ENCODE measurements around the gene SIPA1.

SIPA1 gene

DNA sequence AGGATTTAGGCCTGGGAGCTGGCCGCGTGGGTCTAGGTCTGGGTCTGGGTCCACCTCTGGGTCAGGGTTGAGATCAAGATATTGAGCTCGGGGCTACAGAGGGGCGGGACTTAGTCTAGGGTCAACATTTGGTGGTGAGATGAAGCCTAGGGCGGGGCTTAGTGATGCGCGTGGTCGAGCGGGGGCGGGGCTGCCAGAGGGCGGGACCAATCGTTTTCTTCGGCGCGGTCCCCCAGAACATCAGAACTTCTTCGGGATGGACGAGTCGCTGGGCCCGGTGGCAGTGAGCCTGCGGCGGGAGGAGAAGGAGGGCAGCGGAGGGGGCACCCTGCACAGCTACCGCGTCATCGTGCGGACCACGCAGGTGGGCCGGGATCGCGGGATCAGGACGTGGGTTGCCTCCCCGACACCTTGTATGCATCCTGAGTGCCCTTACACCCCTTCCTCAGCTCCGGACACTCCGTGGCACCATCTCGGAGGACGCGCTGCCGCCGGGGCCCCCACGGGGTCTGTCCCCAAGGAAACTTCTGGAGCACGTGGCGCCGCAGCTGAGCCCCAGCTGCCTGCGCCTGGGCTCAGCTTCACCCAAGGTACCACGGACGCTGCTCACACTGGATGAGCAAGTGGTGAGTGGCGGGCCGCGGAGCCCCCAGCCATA, 4.2 kb downstream of the SIPA1 start:
- no peak for DNase-seq (ENCODE audit: low read depth in 2 of 3, low spot score in 1 of 3)

DNA sequence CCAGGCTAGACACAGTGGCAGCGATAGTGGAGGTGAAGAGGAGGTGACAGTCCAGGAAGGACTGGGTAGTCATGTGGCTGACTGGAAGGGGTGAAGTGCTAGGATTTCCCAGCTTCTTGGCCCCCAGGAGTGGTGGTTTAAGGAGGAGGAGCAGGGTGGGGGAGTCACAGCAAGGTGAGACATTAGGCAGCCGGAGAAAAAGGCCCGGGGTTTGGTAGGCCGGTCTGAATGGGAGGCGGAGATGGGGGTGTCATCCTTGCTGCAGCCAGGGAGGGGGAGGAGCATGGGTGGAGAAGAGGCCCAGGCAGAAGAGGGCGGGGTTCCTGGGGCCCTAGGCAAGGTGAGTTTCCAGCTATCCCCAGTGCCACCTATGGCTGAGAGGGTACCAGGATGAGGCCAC, 6.1 kb downstream of the SIPA1 start:
- no peak for DNase-seq (ENCODE audit: low read depth in 2 of 3, low spot score in 1 of 3)

DNA sequence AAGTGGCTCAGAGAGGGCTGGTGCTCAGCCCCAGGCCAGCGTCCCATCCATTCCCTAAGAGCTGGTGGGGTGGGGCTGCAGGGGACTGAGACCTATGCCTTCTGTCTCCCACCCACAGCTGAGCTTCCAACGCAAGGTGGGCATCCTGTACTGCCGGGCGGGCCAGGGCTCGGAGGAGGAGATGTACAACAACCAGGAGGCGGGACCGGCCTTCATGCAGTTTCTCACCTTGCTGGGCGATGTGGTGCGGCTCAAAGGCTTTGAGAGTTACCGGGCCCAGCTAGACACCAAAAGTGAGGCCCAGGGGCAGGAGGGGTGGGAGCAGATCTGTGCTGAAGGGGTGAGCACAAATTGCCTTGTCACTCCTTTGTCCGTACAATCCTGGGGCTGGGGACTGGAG, 6.9 kb downstream of the SIPA1 start:
- DNase-seq (ENCODE audit: low read depth in 2 of 3, low spot score in 1 of 3) = no peak

DNA sequence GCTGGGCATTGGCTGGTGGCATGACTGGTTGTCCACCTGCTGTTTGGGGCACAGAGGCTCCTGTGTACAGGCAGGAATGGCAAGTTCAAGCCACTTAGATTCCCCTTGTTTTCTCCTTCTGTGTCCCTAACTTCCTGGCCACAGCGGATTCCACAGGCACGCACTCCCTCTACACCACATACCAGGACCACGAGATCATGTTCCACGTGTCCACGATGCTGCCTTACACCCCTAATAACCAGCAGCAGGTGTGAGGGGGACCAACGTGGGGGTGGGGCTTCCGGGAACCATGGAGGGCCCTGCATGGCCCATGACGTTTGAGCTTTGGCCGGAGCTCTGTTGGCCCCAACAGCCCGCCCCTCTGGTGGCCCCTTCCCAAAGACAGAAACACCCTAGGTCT, 7.8 kb downstream of the SIPA1 start:
- no peak for DNase-seq (ENCODE audit: low read depth in 2 of 3, low spot score in 1 of 3)

DNA sequence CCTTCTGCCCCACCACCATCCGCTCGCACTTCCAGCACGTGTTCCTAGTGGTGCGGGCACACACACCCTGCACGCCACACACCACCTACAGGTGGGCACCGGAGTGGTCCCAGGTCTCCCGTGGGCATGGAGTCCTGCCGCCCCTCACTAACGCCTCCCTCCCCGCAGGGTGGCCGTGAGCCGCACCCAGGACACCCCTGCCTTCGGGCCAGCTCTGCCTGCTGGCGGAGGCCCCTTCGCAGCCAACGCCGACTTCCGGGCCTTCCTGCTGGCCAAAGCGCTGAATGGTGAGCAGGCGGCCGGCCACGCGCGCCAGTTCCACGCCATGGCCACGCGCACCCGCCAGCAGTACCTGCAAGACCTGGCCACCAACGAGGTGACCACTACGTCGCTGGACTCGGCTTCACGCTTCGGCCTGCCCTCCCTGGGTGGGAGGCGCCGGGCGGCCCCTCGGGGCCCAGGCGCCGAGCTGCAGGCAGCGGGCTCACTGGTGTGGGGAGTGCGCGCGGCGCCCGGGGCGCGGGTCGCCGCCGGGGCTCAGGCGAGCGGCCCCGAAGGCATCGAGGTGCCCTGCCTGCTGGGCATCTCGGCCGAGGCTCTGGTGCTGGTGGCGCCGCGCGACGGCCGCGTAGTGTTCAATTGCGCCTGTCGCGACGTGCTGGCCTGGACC, 8.5 kb downstream of the SIPA1 start:
- no peak for DNase-seq (ENCODE audit: low read depth in 2 of 3, low spot score in 1 of 3)

DNA sequence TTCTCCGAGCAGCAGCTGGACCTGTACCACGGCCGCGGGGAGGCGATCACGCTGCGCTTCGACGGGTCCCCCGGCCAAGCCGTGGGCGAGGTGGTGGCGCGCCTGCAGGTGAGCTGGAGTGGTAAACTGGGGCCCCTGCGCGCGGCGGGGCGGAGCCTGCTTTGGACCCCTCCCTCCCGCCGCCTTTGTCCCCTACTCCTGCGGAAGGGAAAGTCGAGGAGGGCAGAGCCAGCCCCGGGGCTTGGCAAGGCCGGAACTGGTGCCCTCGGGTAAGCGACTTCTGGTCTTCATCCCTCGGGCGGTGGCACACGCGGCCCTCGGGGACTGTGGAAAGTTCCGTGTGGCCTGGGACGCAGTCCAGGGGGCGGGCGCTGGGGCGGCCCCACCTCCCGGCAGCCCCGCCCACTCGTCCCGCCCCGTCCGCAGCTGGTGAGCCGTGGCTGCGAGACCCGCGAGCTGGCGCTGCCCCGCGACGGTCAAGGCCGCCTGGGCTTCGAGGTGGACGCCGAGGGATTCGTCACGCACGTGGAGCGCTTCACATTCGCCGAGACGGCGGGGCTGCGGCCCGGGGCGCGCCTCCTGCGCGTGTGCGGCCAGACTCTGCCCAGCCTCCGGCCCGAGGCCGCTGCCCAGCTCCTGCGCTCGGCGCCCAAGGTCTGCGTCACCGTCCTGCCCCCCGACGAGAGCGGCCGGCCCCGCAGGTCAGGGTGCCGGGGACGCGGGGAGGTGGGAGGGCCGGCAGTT, 9.2 kb downstream of the SIPA1 start:
- DNase-seq (ENCODE audit: low read depth in 2 of 3, low spot score in 1 of 3) = no peak

DNA sequence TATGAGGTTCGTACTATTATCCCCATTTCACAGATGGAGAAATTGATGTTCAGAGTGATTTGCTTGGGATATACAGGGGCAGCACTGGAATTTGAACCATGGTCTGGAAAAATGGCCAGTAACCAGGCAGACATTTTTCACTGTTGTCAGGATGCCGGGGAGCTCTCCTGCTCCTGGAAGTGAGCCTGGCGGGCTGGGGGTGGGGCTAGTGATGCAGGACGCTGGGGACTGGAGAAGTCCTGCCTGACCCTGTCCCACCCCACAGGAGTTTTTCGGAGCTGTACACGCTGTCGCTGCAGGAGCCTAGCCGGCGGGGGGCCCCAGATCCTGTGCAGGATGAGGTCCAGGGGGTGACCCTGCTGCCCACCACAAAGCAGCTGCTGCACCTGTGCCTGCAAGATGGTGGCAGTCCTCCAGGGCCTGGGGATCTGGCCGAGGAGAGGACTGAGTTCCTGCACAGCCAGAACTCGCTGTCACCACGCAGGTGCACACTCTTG, 11.1 kb downstream of the SIPA1 start:
- no peak for DNase-seq (ENCODE audit: low read depth in 2 of 3, low spot score in 1 of 3)

DNA sequence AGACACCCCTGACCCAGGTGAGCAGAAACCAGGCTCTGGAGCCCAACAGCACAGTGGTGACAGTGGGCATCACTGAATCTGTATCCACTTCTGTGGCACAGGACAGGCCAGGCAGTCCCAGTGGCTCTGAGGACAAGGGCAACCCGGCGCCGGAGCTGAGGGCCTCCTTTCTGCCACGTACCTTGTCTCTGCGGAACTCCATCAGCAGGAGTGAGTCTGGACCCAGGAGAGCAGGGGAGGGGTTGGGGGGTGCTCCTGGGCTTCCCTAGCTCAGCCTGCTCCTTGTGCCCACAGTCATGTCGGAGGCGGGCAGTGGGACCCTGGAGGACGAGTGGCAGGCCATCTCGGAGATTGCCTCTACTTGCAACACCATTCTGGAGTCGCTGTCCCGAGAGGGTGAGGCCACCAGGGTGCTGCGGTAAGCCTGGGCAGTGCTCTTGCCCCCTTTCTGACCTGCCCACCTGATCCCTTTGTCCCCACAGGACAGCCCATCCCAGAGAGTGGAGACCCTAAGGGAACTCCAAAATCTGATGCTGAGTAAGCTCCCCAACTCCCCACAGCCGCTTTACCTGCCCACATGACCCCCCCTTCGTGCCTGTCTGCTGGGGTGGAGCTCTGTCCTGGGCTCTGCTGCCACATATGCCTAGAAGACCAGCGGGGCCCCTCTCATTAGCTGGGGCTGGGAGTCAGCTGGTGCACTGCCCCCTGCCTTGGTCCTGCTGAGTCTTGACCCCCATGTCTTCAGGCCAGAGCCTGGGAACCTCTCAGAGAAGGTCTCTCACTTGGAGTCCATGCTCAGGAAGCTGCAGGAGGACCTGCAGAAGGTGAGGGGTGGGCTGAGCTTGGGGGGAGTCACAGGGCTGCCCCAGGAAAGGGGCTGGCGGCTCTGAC, 12.0 kb downstream of the SIPA1 start:
- DNase-seq (ENCODE audit: low read depth in 2 of 3, low spot score in 1 of 3) = no peak

DNA sequence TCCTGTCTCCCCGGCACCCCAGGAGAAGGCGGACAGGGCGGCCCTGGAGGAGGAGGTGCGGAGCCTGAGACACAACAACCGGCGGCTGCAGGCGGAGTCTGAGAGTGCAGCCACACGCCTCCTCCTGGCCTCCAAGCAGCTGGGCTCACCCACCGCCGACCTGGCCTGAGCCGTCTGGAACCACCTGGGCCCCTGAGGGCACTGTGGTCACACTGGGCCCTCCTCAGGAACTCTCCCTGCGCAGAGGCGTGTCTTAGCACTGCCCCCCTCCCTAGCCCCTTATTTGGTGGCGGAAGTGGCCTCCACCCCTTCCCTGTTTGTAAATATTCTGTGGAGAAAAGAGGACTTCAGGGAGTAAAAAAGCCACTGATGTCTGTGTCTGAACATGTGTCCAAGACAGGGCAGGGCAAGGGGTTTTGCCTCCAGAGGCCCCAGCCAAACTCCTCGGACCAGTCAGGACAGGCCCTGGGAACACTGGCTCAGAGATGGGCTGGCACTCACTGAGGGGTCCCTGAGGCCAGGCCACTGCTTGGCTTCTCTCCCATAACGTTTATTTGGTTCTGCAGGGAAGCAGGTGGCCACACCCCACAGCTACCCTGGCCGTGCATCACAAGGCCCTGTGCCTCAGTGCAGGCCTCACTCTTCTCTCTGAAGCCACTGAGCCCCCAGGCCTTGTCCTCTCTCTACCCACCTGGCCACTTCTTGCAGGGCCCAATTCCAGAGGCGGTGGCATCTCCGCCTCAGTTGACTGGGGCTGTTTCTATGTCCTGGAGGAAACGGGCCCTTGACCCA, 12.8 kb downstream of the SIPA1 start:
- DNase-seq (ENCODE audit: low read depth in 2 of 3, low spot score in 1 of 3) = no peak

DNA sequence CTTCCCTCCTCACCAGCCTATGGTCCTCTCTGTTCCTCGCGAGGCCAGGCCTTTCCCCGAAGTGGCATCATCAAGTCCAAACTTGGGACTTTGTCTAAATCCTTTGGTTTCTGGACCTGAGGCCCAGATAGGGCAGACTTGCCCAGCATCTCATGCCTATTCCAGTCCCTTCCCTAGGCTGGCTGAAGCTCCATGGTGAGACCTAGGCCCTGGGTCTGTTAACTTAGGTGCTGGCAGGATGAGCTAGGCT, 13.4 kb downstream of the SIPA1 start:
- DNase-seq (ENCODE audit: low read depth in 2 of 3, low spot score in 1 of 3) = no peak

DNA sequence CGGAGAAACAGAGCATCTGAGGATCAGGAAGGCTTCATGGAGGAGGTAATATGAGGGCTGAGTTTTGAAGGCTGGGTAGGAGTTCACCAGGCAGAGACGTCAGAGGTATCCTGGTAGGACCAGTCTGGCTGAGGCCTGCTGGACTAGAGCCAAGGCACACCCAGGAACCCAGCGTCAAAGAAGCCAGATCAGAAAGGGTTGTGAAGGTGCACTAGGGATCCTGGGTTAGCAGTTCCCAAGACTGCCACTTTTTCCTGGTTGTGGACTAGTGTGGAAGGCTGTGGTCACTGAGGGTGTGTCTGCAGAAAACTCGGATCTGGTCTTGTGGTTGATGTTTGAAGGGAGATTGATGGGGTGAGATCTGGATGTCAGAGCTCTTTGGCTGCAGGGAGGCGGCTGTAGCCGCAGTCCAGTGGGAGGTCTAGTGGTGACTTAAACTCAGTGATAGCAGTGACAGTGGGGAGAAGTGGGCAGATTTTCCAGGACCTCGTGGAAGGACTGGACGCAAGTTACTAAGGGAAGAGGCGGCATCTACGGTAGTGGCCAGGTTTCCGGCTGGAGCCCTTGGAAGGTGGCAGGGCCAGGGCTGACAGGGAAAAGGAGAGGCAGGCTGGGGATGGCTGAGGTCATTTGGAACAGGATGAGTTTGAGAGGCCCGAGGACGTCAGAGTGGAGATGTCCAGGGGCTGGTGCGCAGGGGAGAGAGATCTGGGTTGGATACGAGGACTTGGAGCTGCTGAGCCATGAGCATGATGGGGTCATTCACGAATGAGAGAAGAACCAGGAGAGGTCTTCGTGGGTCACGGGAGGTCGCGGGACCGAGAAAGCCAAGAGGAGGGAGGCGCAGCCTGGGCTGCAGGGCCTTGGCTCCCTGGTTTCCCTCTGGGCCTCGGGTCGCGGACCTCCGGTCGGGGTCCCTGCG, 13.9 kb downstream of the SIPA1 start:
- DNase-seq (ENCODE audit: low read depth in 2 of 3, low spot score in 1 of 3) = no peak

DNA sequence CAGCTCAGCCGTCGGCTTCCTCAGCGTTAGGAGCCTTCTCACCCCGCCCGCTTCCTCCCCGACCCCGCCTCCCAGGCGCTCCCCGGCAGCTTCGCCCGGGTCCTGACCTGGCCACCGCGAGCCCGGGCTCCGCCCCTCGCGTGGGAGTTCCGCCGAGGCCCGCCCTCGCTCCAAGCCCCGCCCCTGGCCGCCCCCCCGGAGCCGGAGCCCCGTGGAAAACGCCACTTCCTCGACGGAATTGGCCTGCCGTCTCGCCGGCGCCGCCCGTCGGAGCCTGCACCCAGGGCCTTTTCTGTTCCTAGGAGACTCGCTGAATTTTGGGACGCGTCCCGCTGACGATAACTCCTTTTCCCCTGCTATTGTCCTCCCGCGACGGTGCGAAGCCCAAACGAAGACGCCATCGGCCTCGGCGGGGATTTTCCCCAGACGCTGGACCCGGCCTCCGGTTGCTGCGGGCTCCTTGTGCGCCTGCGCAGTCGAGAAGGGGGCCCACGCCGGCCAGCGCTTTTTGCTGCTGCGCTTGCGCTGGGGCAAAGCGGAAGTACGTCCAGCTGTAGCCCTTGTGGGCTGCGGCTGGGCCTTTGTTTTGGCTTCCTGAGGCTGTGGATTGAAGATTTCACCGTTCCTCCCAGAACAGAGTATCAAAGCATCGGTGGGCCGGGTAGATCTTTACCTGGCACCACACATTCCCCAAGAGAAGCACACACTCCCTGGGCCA, 14.8 kb downstream of the SIPA1 start:
- peak; percentile 87 to 95 (median 94) for DNase-seq (ENCODE audit: low read depth in 2 of 3, low spot score in 1 of 3)

DNA sequence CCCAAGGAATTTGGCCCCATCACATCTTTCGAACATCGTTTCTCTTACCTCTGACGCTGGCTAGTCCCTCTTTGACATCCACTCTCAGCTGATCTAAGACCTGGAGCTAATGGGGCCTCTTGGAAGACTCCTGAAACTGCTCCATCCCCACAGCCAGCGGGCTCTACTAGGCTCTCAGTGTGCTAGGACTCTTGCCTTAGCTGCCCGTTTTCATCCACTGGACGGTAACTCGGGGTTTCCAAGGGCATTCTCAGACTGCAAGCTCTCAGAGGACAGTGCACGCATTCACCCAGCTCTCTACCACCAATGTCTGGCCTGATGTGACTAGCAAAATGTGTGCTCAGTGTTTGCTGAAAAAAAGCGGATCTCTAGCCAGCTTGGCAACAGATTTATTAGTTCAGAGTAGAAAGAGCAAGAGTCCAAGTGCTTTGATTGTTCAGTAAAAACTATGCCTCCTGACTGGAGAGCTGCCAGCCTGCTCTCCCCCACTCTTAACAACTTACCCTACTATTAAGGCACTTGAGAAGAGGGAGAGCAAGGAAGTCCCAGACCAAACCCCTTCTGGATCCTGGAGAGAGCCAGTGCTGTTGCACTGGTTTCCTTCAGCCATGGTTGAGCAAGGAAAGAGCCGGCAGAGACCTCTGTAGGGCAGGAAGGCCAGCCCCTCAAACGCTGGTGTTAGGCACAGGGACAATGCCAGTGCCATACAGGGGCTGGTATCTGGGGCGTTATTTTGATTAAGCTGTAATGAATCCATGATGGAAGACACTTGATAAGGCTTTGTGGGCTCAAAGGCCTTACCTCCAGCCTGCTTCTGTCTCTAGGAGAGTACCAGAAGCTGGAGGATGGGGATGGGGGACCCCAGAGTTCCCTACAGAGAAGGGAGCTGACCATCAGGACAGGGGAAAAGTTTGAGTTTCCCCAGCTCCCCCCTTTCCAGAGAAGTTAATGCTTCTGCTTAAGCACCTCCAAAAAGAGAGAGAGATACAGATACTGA, 15.6 kb downstream of the SIPA1 start:
- DNase-seq (ENCODE audit: low read depth in 2 of 3, low spot score in 1 of 3) = no peak

DNA sequence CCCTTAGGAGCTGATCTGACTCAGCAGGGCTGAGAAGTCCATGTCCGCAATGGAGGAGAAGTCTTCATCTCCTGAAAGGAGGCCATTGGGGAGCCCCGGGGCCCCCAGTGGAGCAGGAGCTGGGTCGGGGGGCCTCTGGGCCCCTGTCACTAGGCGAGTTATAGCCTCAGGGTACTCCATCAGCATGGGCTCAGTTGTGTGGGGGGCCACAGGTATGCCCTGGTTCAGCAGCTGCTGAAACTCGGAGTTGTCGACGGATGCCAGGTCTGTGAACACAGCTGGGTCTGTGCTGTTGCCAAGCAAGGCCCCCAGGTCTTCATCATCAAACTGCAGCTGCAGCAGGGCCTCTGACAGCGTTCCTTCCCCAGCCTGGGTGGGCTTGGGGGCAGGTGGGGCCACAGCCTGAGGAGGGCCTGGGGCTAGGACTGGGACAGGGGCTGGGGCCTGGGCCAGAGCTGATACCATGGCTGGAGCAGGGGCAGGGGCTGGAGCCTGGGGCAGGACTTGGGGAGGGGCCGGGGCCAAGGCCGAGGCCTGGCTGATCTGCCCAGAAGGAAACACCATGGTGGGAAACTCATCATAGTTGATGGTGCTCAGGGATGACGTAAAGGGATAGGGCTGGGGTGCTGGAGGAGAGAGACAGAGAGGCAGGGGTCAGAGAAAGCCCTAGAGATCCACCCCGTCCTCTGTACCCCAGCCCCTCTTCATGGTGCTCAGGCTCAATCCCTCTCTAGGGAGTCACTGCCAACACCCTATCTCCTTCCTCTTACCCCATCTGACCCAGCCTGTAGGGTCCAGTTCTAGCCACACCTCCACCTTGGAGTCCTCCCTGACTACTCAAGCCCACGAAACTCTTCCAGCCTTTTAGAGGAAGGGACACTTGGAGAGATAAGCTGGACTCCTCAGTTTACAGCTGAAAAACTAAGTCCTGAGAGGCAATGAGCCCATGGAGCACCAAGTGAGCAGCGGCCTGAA, 16.8 kb downstream of the SIPA1 start:
- DNase-seq (ENCODE audit: low read depth in 2 of 3, low spot score in 1 of 3) = no peak

DNA sequence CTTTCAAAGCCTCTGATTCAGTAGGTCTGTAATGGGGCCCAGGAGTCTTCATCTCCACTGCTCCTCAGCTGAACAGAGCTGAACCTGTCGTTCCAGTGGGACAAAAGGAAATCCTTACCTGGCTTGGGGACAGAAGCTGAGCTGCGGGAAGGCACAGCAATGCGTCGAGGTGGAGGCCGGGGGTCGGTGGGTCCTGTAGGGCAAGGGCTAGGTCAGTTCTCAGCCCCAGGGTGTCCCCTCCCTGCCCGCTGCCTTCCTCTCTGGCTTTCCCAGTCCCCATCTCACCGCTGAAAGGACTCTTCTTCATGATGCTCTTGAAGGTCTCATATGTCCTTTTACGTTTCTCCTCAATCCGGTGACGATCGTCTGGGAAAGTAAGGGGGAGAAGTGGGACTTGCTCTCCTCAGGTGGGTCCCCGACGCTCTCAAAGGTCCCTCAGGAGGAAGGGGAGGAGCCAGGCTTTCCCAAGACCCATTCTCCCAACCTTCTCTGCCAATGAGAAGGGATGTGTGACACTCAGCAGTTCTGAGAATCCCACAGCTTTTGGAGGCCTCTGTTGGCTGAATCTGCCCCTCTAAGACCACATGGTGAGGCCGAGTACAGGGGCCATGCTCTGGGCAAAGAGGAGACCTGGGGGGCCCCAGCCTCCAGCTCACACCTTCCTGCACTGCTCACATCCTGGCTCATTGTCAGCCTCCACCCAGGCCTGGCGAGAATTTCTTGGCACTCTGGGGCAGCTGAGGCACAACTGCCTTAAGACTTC, 17.9 kb downstream of the SIPA1 start:
- DNase-seq (ENCODE audit: low read depth in 2 of 3, low spot score in 1 of 3) = no peak

DNA sequence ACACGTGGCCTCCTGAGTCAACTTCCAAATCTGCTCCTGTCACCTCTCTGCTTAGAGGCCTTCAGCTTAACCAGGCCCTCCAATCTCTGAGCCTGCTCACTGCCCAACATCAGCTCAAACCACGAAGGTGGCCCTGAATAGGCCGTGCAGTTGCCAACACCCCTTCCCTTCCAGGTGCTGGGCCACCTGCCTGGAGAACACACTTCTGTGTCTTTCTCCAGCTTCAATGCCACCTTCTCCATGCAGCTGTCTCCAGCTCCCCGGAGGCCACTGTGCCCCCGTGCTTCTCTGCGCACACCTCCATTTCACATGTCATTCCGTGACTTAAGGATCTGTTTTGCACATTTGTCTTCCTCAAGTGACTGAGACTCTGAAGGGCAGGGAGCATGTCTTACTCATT, 19.5 kb downstream of the SIPA1 start:
- DNase-seq (ENCODE audit: low read depth in 2 of 3, low spot score in 1 of 3) = no peak
